ENCODE data around the gene RFC5.

Gene RFC5

GRCh38 chr12:117970334-117970733 is 46.2 kb upstream of the RFC5 start:
- TF ChIP-seq POLR2AphosphoS5 (IDR thresholded peaks at IDR 0.05; ENCODE audit: low read depth, low read length) (no peak), FOXP2 (optimal IDR thresholded peaks at IDR 0.05; ENCODE audit: borderline replicate concordance, extremely low read depth, extremely low read length, insufficient read depth) (no peak), REST (IDR thresholded peaks at IDR 0.05; ENCODE audit: insufficient read depth in 1 of 2, low read depth in 2 of 2, low read length in 2 of 2) (no peak), SIN3A (IDR thresholded peaks at IDR 0.05; ENCODE audit: borderline replicate concordance, insufficient read depth, low read length) (no peak), TAF1 (IDR thresholded peaks at IDR 0.05; ENCODE audit: borderline replicate concordance, insufficient read depth, low read length) (no peak)

- TF ChIP-seq REST (IDR thresholded peaks at IDR 0.05; ENCODE audit: insufficient read depth in 1 of 2, low read depth in 2 of 2, low read length in 2 of 2) (no peak), POLR2AphosphoS5 (IDR thresholded peaks at IDR 0.05; ENCODE audit: low read depth, low read length) (no peak), SIN3A (IDR thresholded peaks at IDR 0.05; ENCODE audit: borderline replicate concordance, insufficient read depth, low read length) (no peak), FOXP2 (optimal IDR thresholded peaks at IDR 0.05; ENCODE audit: borderline replicate concordance, extremely low read depth, extremely low read length, insufficient read depth) (no peak), TAF1 (IDR thresholded peaks at IDR 0.05; ENCODE audit: borderline replicate concordance, insufficient read depth, low read length) (no peak)
These were observed 44.2 kb upstream of the RFC5 start for GRCh38 chr12:117972301-117972700.

- TF ChIP-seq SIN3A (IDR thresholded peaks at IDR 0.05; ENCODE audit: borderline replicate concordance, insufficient read depth, low read length), result no peak
- TF ChIP-seq TAF1 (IDR thresholded peaks at IDR 0.05; ENCODE audit: borderline replicate concordance, insufficient read depth, low read length), result no peak
- no peak for TF ChIP-seq POLR2AphosphoS5 (IDR thresholded peaks at IDR 0.05; ENCODE audit: low read depth, low read length)
- TF ChIP-seq FOXP2 (optimal IDR thresholded peaks at IDR 0.05; ENCODE audit: borderline replicate concordance, extremely low read depth, extremely low read length, insufficient read depth), result no peak
- no peak for TF ChIP-seq REST (IDR thresholded peaks at IDR 0.05; ENCODE audit: insufficient read depth in 1 of 2, low read depth in 2 of 2, low read length in 2 of 2)
These were observed 41.5 kb upstream of the RFC5 start for GRCh38 chr12:117975006-117975405.

GRCh38 chr12:117977373-117977772 is 39.1 kb upstream of the RFC5 start:
- TF ChIP-seq TAF1 (IDR thresholded peaks at IDR 0.05; ENCODE audit: borderline replicate concordance, insufficient read depth, low read length) (no peak), POLR2AphosphoS5 (IDR thresholded peaks at IDR 0.05; ENCODE audit: low read depth, low read length) (no peak), REST (IDR thresholded peaks at IDR 0.05; ENCODE audit: insufficient read depth in 1 of 2, low read depth in 2 of 2, low read length in 2 of 2) (no peak)

GRCh38 chr12:117980616-117981015 is 35.9 kb upstream of the RFC5 start:
- TF ChIP-seq SIN3A (IDR thresholded peaks at IDR 0.05; ENCODE audit: borderline replicate concordance, insufficient read depth, low read length) (no peak), TAF1 (IDR thresholded peaks at IDR 0.05; ENCODE audit: borderline replicate concordance, insufficient read depth, low read length) (no peak), REST (IDR thresholded peaks at IDR 0.05; ENCODE audit: insufficient read depth in 1 of 2, low read depth in 2 of 2, low read length in 2 of 2) (no peak), POLR2AphosphoS5 (IDR thresholded peaks at IDR 0.05; ENCODE audit: low read depth, low read length) (no peak), FOXP2 (optimal IDR thresholded peaks at IDR 0.05; ENCODE audit: borderline replicate concordance, extremely low read depth, extremely low read length, insufficient read depth) (no peak)
